ENCODE measurements around the gene SPATA46. TPM values are rescaled to one million over a fixed set of nuclear protein-coding genes. Genes with fewer than 3 reads are reported as not detected.
"Not testable (repeated sequence)": the region's sequence is repeated elsewhere in the genome, so short reads cannot be mapped to it uniquely, and the experiment has no call there.

SPATA46 gene
- total RNA-seq, 1 experiment from 2014 or later: not detected

DNA sequence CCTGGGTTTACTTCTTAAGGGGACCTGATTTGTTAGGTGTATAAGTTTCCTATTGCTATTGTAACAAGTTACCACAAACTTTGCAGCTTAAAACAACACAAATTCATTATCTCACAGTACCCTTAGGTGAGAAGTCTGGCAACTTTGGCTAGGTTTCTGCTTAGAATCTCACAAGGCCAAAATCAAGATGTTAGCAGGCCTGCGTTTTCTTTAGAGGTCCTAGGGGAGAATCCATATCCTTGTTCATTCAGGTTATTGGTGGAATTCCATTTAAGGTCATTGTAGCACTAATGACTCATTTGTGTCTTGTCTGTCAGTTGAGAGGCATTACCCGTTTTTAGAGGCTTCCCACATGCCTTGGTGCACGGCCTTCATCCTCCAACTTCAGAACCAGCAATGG, 43.5 kb upstream of the SPATA46 start:
- no peaks in the 10 kb centered on the region for H3K9me3 ChIP-seq
- H3K36me3 ChIP-seq (ENCODE audit: control insufficient read depth, insufficient read depth, low read length): no peaks in the 10 kb centered on the region
- no peak for DNase-seq
- intact Hi-C loops (cut with micrococcal nuclease; ENCODE audit: unreplicated experiment): no loop called here
- H3K4me1 ChIP-seq: no peaks in the 10 kb centered on the region
- ChIA-PET CTCF (no interaction called here), POLR2A (no interaction called here)
- TF ChIP-seq, protein P1, sequence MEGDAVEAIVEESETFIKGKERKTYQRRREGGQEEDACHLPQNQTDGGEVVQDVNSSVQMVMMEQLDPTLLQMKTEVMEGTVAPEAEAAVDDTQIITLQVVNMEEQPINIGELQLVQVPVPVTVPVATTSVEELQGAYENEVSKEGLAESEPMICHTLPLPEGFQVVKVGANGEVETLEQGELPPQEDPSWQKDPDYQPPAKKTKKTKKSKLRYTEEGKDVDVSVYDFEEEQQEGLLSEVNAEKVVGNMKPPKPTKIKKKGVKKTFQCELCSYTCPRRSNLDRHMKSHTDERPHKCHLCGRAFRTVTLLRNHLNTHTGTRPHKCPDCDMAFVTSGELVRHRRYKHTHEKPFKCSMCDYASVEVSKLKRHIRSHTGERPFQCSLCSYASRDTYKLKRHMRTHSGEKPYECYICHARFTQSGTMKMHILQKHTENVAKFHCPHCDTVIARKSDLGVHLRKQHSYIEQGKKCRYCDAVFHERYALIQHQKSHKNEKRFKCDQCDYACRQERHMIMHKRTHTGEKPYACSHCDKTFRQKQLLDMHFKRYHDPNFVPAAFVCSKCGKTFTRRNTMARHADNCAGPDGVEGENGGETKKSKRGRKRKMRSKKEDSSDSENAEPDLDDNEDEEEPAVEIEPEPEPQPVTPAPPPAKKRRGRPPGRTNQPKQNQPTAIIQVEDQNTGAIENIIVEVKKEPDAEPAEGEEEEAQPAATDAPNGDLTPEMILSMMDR (IDR thresholded peaks at IDR 0.05; ENCODE audit: insufficient read depth in 1 of 2, low read depth in 1 of 2, low read length in 1 of 2, severe bottlenecking in 1 of 2, unreplicated experiment in 1 of 2): no peak
- no peak overlapping the region for H3K27ac Mint-ChIP-seq (ENCODE audit: unreplicated experiment)
- H3K4me3 Mint-ChIP-seq (ENCODE audit: unreplicated experiment): no peak overlapping the region
- no peak overlapping the region for H3K4me3 ChIP-seq (ENCODE audit: low read depth, low read length)
- H3K27me3 Mint-ChIP-seq (ENCODE audit: insufficient read depth, unreplicated experiment): peaks cover 3% of the 10 kb centered on the region
- H3K36me3 Mint-ChIP-seq (ENCODE audit: insufficient read depth, unreplicated experiment): no peaks in the 10 kb centered on the region
- H3K4me1 Mint-ChIP-seq (ENCODE audit: low read depth, unreplicated experiment): no peaks in the 10 kb centered on the region
- no TSS peak for BruUV-seq (replicated peaks)
- no peaks in the 10 kb centered on the region for H3K9me3 Mint-ChIP-seq (ENCODE audit: unreplicated experiment)
- H3K27me3 ChIP-seq (replicated peaks; ENCODE audit: control insufficient read depth, insufficient read depth, low read length): no peaks in the 10 kb centered on the region

DNA sequence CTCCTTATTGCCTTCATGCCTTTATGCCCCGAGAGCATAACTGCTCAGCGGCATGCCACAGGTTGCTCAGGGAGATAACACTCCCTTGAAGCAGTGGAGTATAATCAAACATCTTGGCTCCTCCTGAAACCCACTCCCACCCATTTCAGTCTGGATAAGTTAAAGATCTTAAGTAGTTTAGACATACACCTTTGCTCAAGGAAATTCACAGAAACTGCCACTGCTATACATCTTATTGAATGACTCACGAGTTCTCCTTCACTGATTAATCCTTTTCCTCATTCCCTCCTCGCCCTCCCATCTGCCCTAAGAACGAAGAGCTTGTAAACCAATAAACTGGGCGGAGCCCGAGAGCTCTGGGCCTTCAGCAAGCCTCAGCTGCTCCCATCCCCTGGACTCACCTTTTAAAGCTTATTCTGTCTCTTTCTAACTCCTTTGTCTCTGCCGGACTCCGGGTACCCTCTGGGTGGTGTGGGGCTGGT, 42.8 kb upstream of the SPATA46 start:
- H3K27ac Mint-ChIP-seq (ENCODE audit: unreplicated experiment); H3K4me3 ChIP-seq (ENCODE audit: low read depth, low read length); POLR2A ChIA-PET; H3K36me3 ChIP-seq (ENCODE audit: control insufficient read depth, insufficient read depth, low read length); H3K9me3 Mint-ChIP-seq (ENCODE audit: unreplicated experiment); H3K27me3 Mint-ChIP-seq (ENCODE audit: insufficient read depth, unreplicated experiment); intact Hi-C loops (cut with micrococcal nuclease; ENCODE audit: unreplicated experiment); BruUV-seq (replicated peaks); H3K36me3 Mint-ChIP-seq (ENCODE audit: insufficient read depth, unreplicated experiment); H3K4me1 Mint-ChIP-seq (ENCODE audit: low read depth, unreplicated experiment); H3K4me1 ChIP-seq; H3K4me3 Mint-ChIP-seq (ENCODE audit: unreplicated experiment); CTCF ChIA-PET; H3K27me3 ChIP-seq (replicated peaks; ENCODE audit: control insufficient read depth, insufficient read depth, low read length); H3K9me3 ChIP-seq: not testable (repeated sequence)
- peak in 1 of 2 experiments; percentile 5 for DNase-seq

DNA sequence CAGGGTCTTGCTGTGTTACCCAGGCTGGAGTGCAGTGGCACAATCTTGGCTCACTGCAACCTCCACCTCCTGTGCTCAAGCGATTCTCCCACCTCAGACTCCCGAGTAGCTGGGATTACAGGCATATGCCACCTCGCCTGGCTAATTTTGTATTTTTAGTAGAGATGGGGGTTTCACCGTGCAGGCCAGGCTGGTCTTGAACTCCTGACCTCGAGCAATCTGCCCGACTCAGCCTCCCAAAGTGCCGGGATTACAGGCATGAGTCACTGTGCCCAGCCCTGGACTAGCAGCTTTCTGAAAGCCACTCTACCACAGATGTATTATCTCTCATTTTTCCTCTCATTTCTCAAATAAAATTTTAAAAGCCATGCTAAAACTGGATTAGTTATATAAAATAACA, 41.9 kb upstream of the SPATA46 start:
- BruUV-seq (replicated peaks); H3K27me3 Mint-ChIP-seq (ENCODE audit: insufficient read depth, unreplicated experiment); DNase-seq; H3K4me3 Mint-ChIP-seq (ENCODE audit: unreplicated experiment); intact Hi-C loops (cut with micrococcal nuclease; ENCODE audit: unreplicated experiment); H3K36me3 Mint-ChIP-seq (ENCODE audit: insufficient read depth, unreplicated experiment); H3K9me3 ChIP-seq; POLR2A ChIA-PET; CTCF ChIA-PET; H3K27me3 ChIP-seq (replicated peaks; ENCODE audit: control insufficient read depth, insufficient read depth, low read length); H3K36me3 ChIP-seq (ENCODE audit: control insufficient read depth, insufficient read depth, low read length); H3K4me3 ChIP-seq (ENCODE audit: low read depth, low read length); H3K4me1 ChIP-seq; H3K9me3 Mint-ChIP-seq (ENCODE audit: unreplicated experiment); H3K27ac Mint-ChIP-seq (ENCODE audit: unreplicated experiment); H3K4me1 Mint-ChIP-seq (ENCODE audit: low read depth, unreplicated experiment): not testable (repeated sequence)

DNA sequence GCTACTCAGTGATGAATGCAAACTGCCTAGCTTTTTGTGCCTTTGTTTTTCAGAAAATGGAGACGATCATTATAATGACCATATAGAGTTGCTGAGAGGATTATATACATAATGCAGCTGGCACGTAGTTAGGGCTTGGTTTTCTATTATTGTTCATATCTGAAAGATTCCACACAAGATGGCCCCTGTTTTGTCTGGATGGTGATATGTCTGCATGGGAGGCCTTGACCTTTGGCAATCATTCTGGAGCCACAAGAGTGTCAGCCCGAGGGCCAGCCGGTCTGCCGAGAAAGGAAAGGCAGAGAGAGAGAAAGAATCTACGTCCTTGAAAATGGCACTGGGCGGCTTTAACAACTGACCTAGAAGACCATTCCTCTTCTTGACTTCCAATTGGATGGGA, 41.0 kb upstream of the SPATA46 start:
- no TSS peak for BruUV-seq (replicated peaks)
- ChIA-PET POLR2A (no interaction called here), CTCF (no interaction called here)
- Histone ChIP-seq H3K4me1 (no peaks in the 10 kb centered on the region), H3K36me3 (ENCODE audit: control insufficient read depth, insufficient read depth, low read length) (no peaks in the 10 kb centered on the region), H3K27me3 (replicated peaks; ENCODE audit: control insufficient read depth, insufficient read depth, low read length) (no peaks in the 10 kb centered on the region), H3K4me3 (ENCODE audit: low read depth, low read length) (no peak overlapping the region), H3K9me3 (no peaks in the 10 kb centered on the region)
- no peaks in the 10 kb centered on the region for H3K36me3 Mint-ChIP-seq (ENCODE audit: insufficient read depth, unreplicated experiment)
- H3K27ac Mint-ChIP-seq (ENCODE audit: unreplicated experiment): no peak overlapping the region
- no peaks in the 10 kb centered on the region for H3K9me3 Mint-ChIP-seq (ENCODE audit: unreplicated experiment)
- TF ChIP-seq, protein P1 (IDR thresholded peaks at IDR 0.05; ENCODE audit: insufficient read depth in 1 of 2, low read depth in 1 of 2, low read length in 1 of 2, severe bottlenecking in 1 of 2, unreplicated experiment in 1 of 2): no peak
- no peak for DNase-seq
- H3K27me3 Mint-ChIP-seq (ENCODE audit: insufficient read depth, unreplicated experiment): peaks cover 3% of the 10 kb centered on the region
- intact Hi-C loops (cut with micrococcal nuclease; ENCODE audit: unreplicated experiment): no loop called here
- no peak overlapping the region for H3K4me3 Mint-ChIP-seq (ENCODE audit: unreplicated experiment)
- H3K4me1 Mint-ChIP-seq (ENCODE audit: low read depth, unreplicated experiment): no peaks in the 10 kb centered on the region
